Spleen (tissue), 11 donors: ENCODE data around the gene WWTR1. TPM values are rescaled to one million over a fixed set of nuclear protein-coding genes. Genes with fewer than 3 reads are reported as not detected.

Experiments
- DNase-seq: peaks from one replicate; pipeline ENCODE4 v3.0.0-alpha.2; 2020
- H3K27ac ChIP-seq, 8 donors: fragments of 200-600 bp; sonication (generic) in 7 of 8; 1 replicate in 4 of 8; 2 replicates in 4 of 8; pipeline versions ENCODE4 v1.5.0 to v1.8.0; 2016 to 2021; ENCODE audit warnings: inconsistent platforms in 4 of 8, mild to moderate bottlenecking in 4 of 8, moderate library complexity in 1 of 8
- H3K27me3 ChIP-seq, 7 donors: fragments of 200-600 bp; sonication (generic) in 6 of 7; replicated peaks in 1 of 7; 1 replicate in 4 of 7; 2 replicates in 3 of 7; pipeline versions ENCODE4 v1.5.0 to v1.8.0; 2016 to 2021; ENCODE audit warnings: inconsistent platforms in 3 of 7, mild to moderate bottlenecking in 1 of 7
- H3K36me3 ChIP-seq, 6 donors: fragments of 200-600 bp; sonication (generic) in 5 of 6; 1 replicate in 4 of 6; 2 replicates in 2 of 6; pipeline versions ENCODE4 v1.5.0 to v1.8.0; 2016 to 2021; ENCODE audit warnings: inconsistent platforms in 2 of 6
- H3K4me1 ChIP-seq, 6 donors: fragments of 200-600 bp; sonication (generic) in 5 of 6; 1 replicate in 3 of 6; 2 replicates in 3 of 6; pipeline versions ENCODE4 v1.5.0 to v1.8.0; 2016 to 2021; ENCODE audit warnings: inconsistent platforms in 3 of 6
- H3K4me3 ChIP-seq, 8 donors: fragments of 200-600 bp; sonication (generic) in 7 of 8; 1 replicate in 4 of 8; 2 replicates in 4 of 8; pipeline versions ENCODE4 v1.5.0 to v1.8.0; 2016 to 2021; ENCODE audit warnings: inconsistent platforms in 4 of 8, mild to moderate bottlenecking in 4 of 8, moderate library complexity in 2 of 8
- H3K9me3 ChIP-seq, 8 donors: fragments of 200-600 bp; sonication (generic) in 7 of 8; 1 replicate in 4 of 8; 2 replicates in 4 of 8; pipeline versions ENCODE4 v1.5.0 to v1.8.0; 2016 to 2021; ENCODE audit warnings: inconsistent platforms in 4 of 8
- CTCF ChIP-seq, 11 experiments: fragments of 200-600 bp in 7 of 11; fragments of 450-650 bp in 4 of 11; sonication (generic) in 4 of 11; IDR thresholded peaks in 8 of 11; conservative IDR thresholded peaks in 3 of 11; 1 replicate in 7 of 11; 2 replicates in 4 of 11; pipeline versions ENCODE4 v1.4.0 to v1.8.0; 2016 to 2021; ENCODE audit warnings: antibody characterized with exemption in 11 of 11, inconsistent platforms in 4 of 11, mild to moderate bottlenecking in 1 of 11
- POLR2A ChIP-seq, 3 donors: fragments of 450-650 bp; IDR thresholded peaks; one replicate each; pipeline ENCODE4 v1.5.1; 2017; ENCODE audit warnings: antibody characterized with exemption in 3 of 3, mild to moderate bottlenecking in 1 of 3
- POLR2AphosphoS5 ChIP-seq, 3 donors: sonication (generic); formaldehyde crosslinking; IDR thresholded peaks; one replicate each; pipeline ENCODE4 v1.5.1; 2017; ENCODE audit warnings: antibody characterized with exemption in 3 of 3
- whole genome bisulfite sequencing, 5 donors: extraction: QIAGEN DNeasy Blood & Tissue Kit in 3 of 5; methylation state at CpG; one replicate each; pipeline versions ENCODE4 v1.1.5 to v1.1.7; 2013 to 2018; 5-methylcytosine and 5-hydroxymethylcytosine counted together
- intact Hi-C: fragments of 100-400 bp; cut with DNase I; formaldehyde crosslinking; loops from one replicate; pipeline ENCODE4 v1.15.0; 2023; ENCODE audit warnings: low total_unique reads
- polyA plus RNA-seq, 3 donors: library from polyadenylated mRNA; stranded (reverse); fragments of 200-250 nt; gene quantifications; one replicate each; pipeline ENCODE4 v1.2.1, GENCODE V29; 2013
- total RNA-seq, 7 donors: library from RNA; depleted of rRNA in 3 of 7; stranded (reverse); fragments of >200 nt in 3 of 7; fragmentation: NEBNext Ultra II Directional in 4 of 7; extraction: Animal tissue kit (Norgen Biotek cat#: 25700) in 4 of 7; gene quantifications; one replicate each; pipeline versions ENCODE4 v1.1.0 to v1.2.1, GENCODE V29; 2016 to 2021
- donor health status: healthy with polysubstance abuse.
- donor health status: DM: no; HTN: no; CAD: no; lungs with moderate emphysema.
- donor health status: DM: no; HTN: no; CAD: no.
- donor health status: Bipolar disorder and iron deficiency.
- donor health status: healthy.
- donor health status: DM: no; HTN: no; CAD: no.
- donor health status: DM: yes; HTN: yes; CAD: no.

WWTR1 gene
- total and polyA plus RNA-seq, 10 donors, result 8.4 to 70.6 (median 57.0) TPM

DNA sequence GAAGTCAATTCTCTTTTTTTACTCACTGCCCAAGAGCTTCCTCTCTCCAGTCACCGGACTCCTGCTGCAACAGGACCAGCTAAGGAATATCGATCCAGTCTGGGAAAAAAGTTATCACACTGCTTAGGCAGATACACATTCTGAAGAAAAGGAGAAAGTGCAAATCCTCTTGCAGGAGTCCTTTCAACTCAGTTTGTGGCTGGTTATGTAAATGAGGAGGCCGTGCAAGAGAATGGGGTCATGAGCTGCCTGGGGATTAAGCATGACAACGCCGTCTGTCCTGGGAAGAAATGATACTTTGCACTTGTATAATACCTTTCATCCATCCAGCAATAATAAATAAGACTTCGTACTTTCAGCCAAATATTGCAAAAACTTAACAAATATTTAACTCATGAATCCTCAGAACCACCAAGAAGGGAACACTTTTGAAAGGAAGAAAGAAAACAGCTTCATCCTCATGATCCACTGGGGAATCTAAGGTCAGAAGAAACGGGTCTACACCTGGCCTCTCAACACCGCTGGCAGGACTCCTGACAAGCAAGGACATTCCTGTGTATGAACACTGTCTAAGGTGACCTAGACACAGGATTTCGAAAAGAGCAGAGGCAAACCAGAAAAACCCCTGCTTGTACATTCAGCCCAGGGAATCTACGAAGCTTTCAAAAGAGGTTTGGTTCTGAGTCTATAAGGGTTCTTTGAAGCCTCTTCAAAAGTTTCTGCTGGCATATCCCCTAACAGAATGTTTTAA, 13.1 kb upstream of the WWTR1 start:
- intact Hi-C loops, result no loop called here
- WGBS, 5 donors, result 63 to 81% (median 76%) methylated on average over 10 of the region's 10 CpGs
- no peak overlapping the region for H3K4me3 ChIP-seq
- H3K27ac ChIP-seq, result no peak overlapping the region
- H3K9me3 ChIP-seq, result no peaks in the 10 kb centered on the region
- no peaks in the 10 kb centered on the region for H3K4me1 ChIP-seq
- no peaks in the 10 kb centered on the region for H3K36me3 ChIP-seq
- DNase-seq, result no peak
- H3K27me3 ChIP-seq, result peaks cover 0 to 11% (median 0%) of the 10 kb centered on the region in 7 donors
- TF ChIP-seq POLR2A (IDR thresholded peaks at IDR 0.05) (no peak), CTCF (IDR thresholded peaks at IDR 0.05 in 8 of 11, conservative IDR thresholded peaks at IDR 0.05 in 3 of 11) (no peak), POLR2AphosphoS5 (IDR thresholded peaks at IDR 0.05) (no peak)

- intact Hi-C loops, result no loop called here
- no peaks in the 10 kb centered on the region for H3K4me1 ChIP-seq
- no peak for DNase-seq
- H3K9me3 ChIP-seq, result no peaks in the 10 kb centered on the region
- WGBS, 5 donors, result 63 to 84% (median 70%) methylated on average over 2 of the region's 2 CpGs
- TF ChIP-seq POLR2A (IDR thresholded peaks at IDR 0.05), result no peak
- TF ChIP-seq CTCF (IDR thresholded peaks at IDR 0.05 in 8 of 11, conservative IDR thresholded peaks at IDR 0.05 in 3 of 11), result no peak
- TF ChIP-seq POLR2AphosphoS5 (IDR thresholded peaks at IDR 0.05), result no peak
- H3K27ac ChIP-seq, result no peak overlapping the region
- H3K27me3 ChIP-seq, result peaks cover 0 to 24% (median 0%) of the 10 kb centered on the region in 7 donors
- no peak overlapping the region for H3K4me3 ChIP-seq
- H3K36me3 ChIP-seq, result no peaks in the 10 kb centered on the region
These were observed 9.8 kb upstream of the WWTR1 start for GRCh38 chr3:149667576-149667975.

GRCh38 chr3:149663966-149664365, 6.1 kb upstream of the WWTR1 start:
- Histone ChIP-seq H3K36me3 (no peaks in the 10 kb centered on the region), H3K4me3 (no peak overlapping the region), H3K4me1 (peaks cover 0 to 9% (median 4%) of the 10 kb centered on the region in 6 donors), H3K9me3 (no peaks in the 10 kb centered on the region), H3K27ac (no peak overlapping the region), H3K27me3 (peaks cover 0 to 39% (median 1%) of the 10 kb centered on the region in 7 donors)
- 80 to 97% (median 93%) methylated on average over 1 of the region's 1 CpG for WGBS, 5 donors
- DNase-seq, result no peak
- TF ChIP-seq POLR2A (IDR thresholded peaks at IDR 0.05) (no peak), CTCF (IDR thresholded peaks at IDR 0.05 in 8 of 11, conservative IDR thresholded peaks at IDR 0.05 in 3 of 11) (no peak), POLR2AphosphoS5 (IDR thresholded peaks at IDR 0.05) (no peak)
- intact Hi-C loops, result no loop called here

DNA sequence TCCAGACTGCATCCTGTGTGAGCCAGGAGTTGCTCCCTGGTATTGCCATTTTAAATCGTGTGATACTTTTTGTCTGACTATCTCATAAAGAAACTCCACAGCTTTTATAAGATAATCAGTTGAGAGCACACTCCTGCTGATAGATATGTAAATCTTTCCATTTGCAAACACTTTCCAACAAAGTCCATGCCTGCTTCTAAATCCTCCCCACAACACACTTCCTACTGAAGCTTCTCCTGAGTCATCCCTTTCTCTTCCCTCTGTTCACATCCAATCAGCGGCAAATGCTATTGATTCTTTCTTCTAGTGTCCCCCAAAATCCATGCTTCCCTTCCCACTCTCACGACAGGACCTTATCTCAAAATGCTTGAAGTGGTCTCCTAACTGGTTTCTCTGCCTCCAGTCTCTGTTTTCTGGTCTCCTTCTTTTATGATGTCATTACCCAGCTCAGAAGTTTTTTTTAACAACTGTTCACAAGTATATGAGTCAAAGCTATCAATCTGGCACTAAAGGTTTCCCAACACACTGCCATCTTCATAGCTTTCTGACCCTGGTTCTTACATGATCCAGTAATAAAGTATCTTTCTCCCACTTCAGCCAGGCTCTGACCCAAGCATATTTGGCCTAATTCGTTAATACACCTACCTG, 4.5 kb upstream of the WWTR1 start:
- DNase-seq, result no peak
- intact Hi-C loops, result no loop called here
- 84 to 89% (median 86%) methylated on average over 4 of the region's 4 CpGs for WGBS, 5 donors
- TF ChIP-seq POLR2AphosphoS5 (IDR thresholded peaks at IDR 0.05) (no peak), CTCF (IDR thresholded peaks at IDR 0.05 in 8 of 11, conservative IDR thresholded peaks at IDR 0.05 in 3 of 11) (no peak), POLR2A (IDR thresholded peaks at IDR 0.05) (no peak)
- Histone ChIP-seq H3K4me1 (peaks cover 0 to 25% (median 18%) of the 10 kb centered on the region in 6 donors), H3K4me3 (no peak overlapping the region), H3K27me3 (peaks cover 0 to 45% (median 16%) of the 10 kb centered on the region in 7 donors), H3K36me3 (no peaks in the 10 kb centered on the region), H3K27ac (no peak overlapping the region), H3K9me3 (no peaks in the 10 kb centered on the region)
